HCT116 (cell line): ENCODE data around the gene CNTNAP5. TPM values are rescaled to one million over a fixed set of nuclear protein-coding genes. Genes with fewer than 3 reads are reported as not detected.

ENCODE experiments used
- ATAC-seq: fragments of 200-7000 bp; cut with Tn5 transposase; 2 replicates; pipeline ENCODE4 v1.9.1; 2020; ENCODE audit warnings: mild to moderate bottlenecking, moderate library complexity
- BruUV-seq: library from RNA; stranded (reverse); fragments of 400-500 nt; replicated peaks from 2 replicates; lab custom pipeline; 2021; lab: Mats Ljungman, UMichigan
- CTCF ChIA-PET: fragments of 300-600 bp; sonication (Branson Sonifier 250); formaldehyde crosslinking; loops from one replicate; lab custom pipeline; 2021; ENCODE audit warnings: antibody characterized with exemption; lab: Charles Lee
- POLR2A ChIA-PET: fragments of 300-600, 350-600 bp; sonication (Branson Sonifier 250); formaldehyde crosslinking; loops from one replicate; lab custom pipeline; 2021; ENCODE audit warnings: antibody characterized with exemption; lab: Charles Lee
- RAD21 ChIA-PET, 2 experiments: fragments of 300-600 bp; sonication (Branson Sonifier 250); formaldehyde crosslinking; loops; one replicate each; lab custom pipeline; 2023; ENCODE audit warnings: low total read pairs in 2 of 2; ENCODE audit not compliant: uncharacterized antibody in 2 of 2, unreplicated experiment in 2 of 2, low non-redundant PET in 1 of 2; lab: Charles Lee
- DNase-seq: peaks from one replicate; pipeline ENCODE4 v3.0.0-alpha.2; 2010; ENCODE audit warnings: low read depth, low spot score
- H2AFZ ChIP-seq: fragments of 200-600 bp; shearing (Covaris generic), sonication (generic); 2 replicates; pipeline ENCODE4 v1.6.1; 2017; ENCODE audit warnings: low read depth, mixed run types, mixed read lengths, antibody characterized with exemption, low read length; ENCODE audit not compliant: poor library complexity, severe bottlenecking
- H3K27ac ChIP-seq: 2 replicates; pipeline ENCODE4 v1.5.1; 2012; ENCODE audit warnings: low read depth, low read length
- H3K27me3 ChIP-seq: fragments of 200-600 bp; sonication (generic); 2 replicates; pipeline ENCODE4 v1.6.1; 2016; ENCODE audit warnings: mixed run types, low read length, mixed read lengths; ENCODE audit not compliant: insufficient read depth
- H3K36me3 ChIP-seq, 2 experiments: fragments of 200-500 bp in 1 of 2; fragments of 200-600 bp in 1 of 2; sonication (Bioruptor generic) in 1 of 2; sonication (generic) in 1 of 2; 2 replicates each; pipeline versions ENCODE4 v1.5.1 to v1.6.1; 2014 to 2016; ENCODE audit warnings: low read length in 2 of 2, inconsistent platforms in 1 of 2, mixed read lengths in 1 of 2, mixed run types in 1 of 2; ENCODE audit not compliant: insufficient read depth in 2 of 2, control insufficient read depth in 1 of 2
- H3K4me1 ChIP-seq, 2 experiments: fragments of 200-600 bp in 1 of 2; sonication (generic) in 1 of 2; 2 replicates each; pipeline versions ENCODE4 v1.5.1 to v1.6.1; 2012 to 2017; ENCODE audit warnings: low read length in 2 of 2, inconsistent platforms in 1 of 2, mild to moderate bottlenecking in 1 of 2, mixed read lengths in 1 of 2, mixed run types in 1 of 2, moderate library complexity in 1 of 2; ENCODE audit not compliant: insufficient read depth in 2 of 2, control insufficient read depth in 1 of 2
- H3K4me2 ChIP-seq: fragments of 200-600 bp; sonication (generic); 2 replicates; pipeline ENCODE4 v1.6.1; 2017; ENCODE audit warnings: mixed run types, low read length, mixed read lengths
- H3K4me3 ChIP-seq, 2 experiments: fragments of 200-600 bp in 1 of 2; sonication (generic) in 1 of 2; replicated peaks in 1 of 2; 2 replicates each; pipeline ENCODE4 v1.5.1; 2011 to 2016; ENCODE audit warnings: low read length in 2 of 2, control low read depth in 1 of 2, low read depth in 1 of 2, mild to moderate bottlenecking in 1 of 2, mixed read lengths in 1 of 2, mixed run types in 1 of 2
- H3K79me2 ChIP-seq: fragments of 200-600 bp; sonication (generic); 2 replicates; pipeline ENCODE4 v1.6.1; 2017; ENCODE audit warnings: mild to moderate bottlenecking, mixed run types, low read length, moderate library complexity, mixed read lengths; ENCODE audit not compliant: insufficient read depth
- H3K9ac ChIP-seq: fragments of 200-600 bp; sonication (generic); 2 replicates; pipeline ENCODE4 v1.6.1; 2016; ENCODE audit warnings: low read length, mixed read lengths
- H3K9me2 ChIP-seq: fragments of 200-600 bp; sonication (generic), shearing (Covaris generic); 2 replicates; pipeline ENCODE4 v1.6.1; 2017; ENCODE audit warnings: mixed run types, mild to moderate bottlenecking, moderate library complexity; ENCODE audit not compliant: insufficient read depth
- H3K9me3 ChIP-seq, 2 experiments: fragments of 200-500 bp in 1 of 2; fragments of 200-600 bp in 1 of 2; sonication (Bioruptor generic) in 1 of 2; sonication (generic) in 1 of 2; 2 replicates each; pipeline ENCODE4 v1.6.1; 2014 to 2017; ENCODE audit warnings: low read length in 2 of 2, mixed read lengths in 2 of 2, inconsistent platforms in 1 of 2, low read depth in 1 of 2, mild to moderate bottlenecking in 1 of 2, mixed run types in 1 of 2, moderate library complexity in 1 of 2; ENCODE audit not compliant: control insufficient read depth in 1 of 2, insufficient read depth in 1 of 2
- H4K20me1 ChIP-seq: fragments of 200-600 bp; sonication (generic), shearing (Covaris generic); 2 replicates; pipeline ENCODE4 v1.6.1; 2017; ENCODE audit warnings: mixed run types, mild to moderate bottlenecking, moderate library complexity; ENCODE audit not compliant: insufficient read depth
- ATF3 ChIP-seq: IDR thresholded peaks from 2 replicates; pipeline ENCODE4 v1.6.1; 2012
- CEBPB ChIP-seq: IDR thresholded peaks from 2 replicates; pipeline ENCODE4 v1.6.1; 2012; ENCODE audit warnings: low read depth
- CTCF ChIP-seq, 3 experiments: fragments of 200-600 bp in 1 of 3; sonication (generic) in 1 of 3; IDR thresholded peaks in 2 of 3; conservative IDR thresholded peaks in 1 of 3; 2 replicates each; pipeline ENCODE4 v1.5.1; 2012 to 2017; ENCODE audit warnings: low read depth in 2 of 3, low read length in 2 of 3, antibody characterized with exemption in 1 of 3, borderline replicate concordance in 1 of 3, control low read depth in 1 of 3, mild to moderate bottlenecking in 1 of 3, mixed read lengths in 1 of 3, mixed run types in 1 of 3, moderate library complexity in 1 of 3; ENCODE audit not compliant: insufficient read depth in 1 of 3
- ELF1 ChIP-seq: IDR thresholded peaks from 2 replicates; pipeline ENCODE4 v1.6.1; 2012; ENCODE audit warnings: low read depth, borderline replicate concordance
- EZH2 ChIP-seq: fragments of 200-600 bp; sonication (generic); IDR thresholded peaks from 2 replicates; pipeline ENCODE4 v1.6.1; 2017; ENCODE audit warnings: antibody characterized with exemption, mixed run types
- EZH2phosphoT487 ChIP-seq: fragments of 200-600 bp; IDR thresholded peaks from 2 replicates; pipeline ENCODE4 v1.6.1; 2018; ENCODE audit warnings: antibody characterized with exemption, borderline replicate concordance
- FOSL1 ChIP-seq: IDR thresholded peaks from 2 replicates; pipeline ENCODE4 v1.6.1; 2012; ENCODE audit warnings: low read depth
- JUND ChIP-seq: IDR thresholded peaks from 2 replicates; pipeline ENCODE4 v1.6.1; 2012
- MAX ChIP-seq: IDR thresholded peaks from 2 replicates; pipeline ENCODE4 v1.6.1; 2012
- SIN3A ChIP-seq: IDR thresholded peaks from 2 replicates; pipeline ENCODE4 v1.6.1; 2012; ENCODE audit warnings: low read depth
- SP1 ChIP-seq: IDR thresholded peaks from 2 replicates; pipeline ENCODE4 v1.6.1; 2012; ENCODE audit warnings: low read depth
- SRF ChIP-seq: IDR thresholded peaks from 2 replicates; pipeline ENCODE4 v1.6.1; 2012; ENCODE audit warnings: low read depth
- YY1 ChIP-seq: IDR thresholded peaks from 2 replicates; pipeline ENCODE4 v1.6.1; 2011; ENCODE audit warnings: low read length, low read depth, moderate library complexity, mild to moderate bottlenecking; ENCODE audit not compliant: insufficient replicate concordance; ENCODE audit errors: extremely low read depth
- ZBTB33 ChIP-seq: IDR thresholded peaks from 2 replicates; pipeline ENCODE4 v1.6.1; 2011; ENCODE audit warnings: mild to moderate bottlenecking, low read length, moderate library complexity; ENCODE audit not compliant: insufficient replicate concordance; ENCODE audit errors: extremely low read depth
- ZFX ChIP-seq: fragments of 450-650 bp; IDR thresholded peaks from 2 replicates; pipeline ENCODE4 v1.6.1; 2017
- ZNF274 ChIP-seq: fragments of 200-500 bp; sonication (Bioruptor generic); IDR thresholded peaks from 2 replicates; pipeline ENCODE4 v1.6.1; 2014; ENCODE audit warnings: mild to moderate bottlenecking, low read depth, low read length, inconsistent platforms
- intact Hi-C: fragments of 100-400 bp; cut with micrococcal nuclease; formaldehyde crosslinking; loops from 2 replicates; pipeline ENCODE4 v1.10.0; 2022
- total RNA-seq: library from RNA; stranded (reverse); gene quantifications from one replicate; pipeline ENCODE4 v1.2.1, GENCODE V29; 2021; ENCODE audit not compliant: unreplicated experiment

CNTNAP5 gene
- total RNA-seq, 1 experiment from 2014 or later = not detected

GRCh38 chr2:124834331-124834730, 809.2 kb downstream of the CNTNAP5 start:
- intact Hi-C loops = no loop called here
- Histone ChIP-seq H3K4me1 (no peaks in the 10 kb centered on the region), H3K27ac (no peak overlapping the region), H3K4me3 (no peak overlapping the region), H3K9me2 (no peaks in the 10 kb centered on the region), H2AFZ (no peak overlapping the region), H4K20me1 (no peaks in the 10 kb centered on the region), H3K36me3 (no peaks in the 10 kb centered on the region), H3K27me3 (no peaks in the 10 kb centered on the region), H3K4me2 (no peak overlapping the region), H3K9me3 (peaks cover 0 to 29% of the 10 kb centered on the region in 2 experiments; a peak in 2 of 4 replicates), H3K79me2 (no peaks in the 10 kb centered on the region), H3K9ac (no peak overlapping the region)
- POLR2A ChIA-PET = no interaction called here
- RAD21 ChIA-PET = no interaction called here
- no TSS peak for BruUV-seq
- DNase-seq (no peak), ATAC-seq (no peak)
- CTCF ChIA-PET = no interaction called here
- TF ChIP-seq CEBPB (no peak), EZH2phosphoT487 (no peak), ELF1 (no peak), SRF (no peak), SIN3A (no peak), ATF3 (no peak), FOSL1 (no peak), ZNF274 (no peak), JUND (no peak), YY1 (no peak), SP1 (no peak), ZFX (no peak), CTCF (IDR thresholded peaks at IDR 0.05 in 2 of 3, conservative IDR thresholded peaks at IDR 0.05 in 1 of 3; ENCODE audit: borderline replicate concordance in 1 of 3, insufficient read depth in 1 of 3, low read depth in 2 of 3, low read length in 2 of 3) (no peak), EZH2 (no peak), ZBTB33 (no peak), MAX (no peak)
